ENCODE measurements around the gene BEND7.

GRCh38 chr10:13483951-13484350 is 44.9 kb downstream of the BEND7 start:
- TF ChIP-seq CTCF (IDR thresholded peaks at IDR 0.05; ENCODE audit: extremely low read depth in 1 of 2, insufficient read depth in 1 of 2, low read depth in 1 of 2, low read length in 2 of 2) (no peak), MAX (IDR thresholded peaks at IDR 0.05; ENCODE audit: insufficient read depth, insufficient read length) (no peak), POLR2A (IDR thresholded peaks at IDR 0.05; ENCODE audit: low read depth, low read length) (no peak), EZH2 (IDR thresholded peaks at IDR 0.05; ENCODE audit: borderline replicate concordance, low read depth, low read length, severe bottlenecking) (no peak), POLR2AphosphoS5 (IDR thresholded peaks at IDR 0.05; ENCODE audit: insufficient read depth, low read depth, low read length) (no peak), JUN (IDR thresholded peaks at IDR 0.05; ENCODE audit: borderline replicate concordance, insufficient read depth, insufficient read length, low read depth) (no peak), MYC (IDR thresholded peaks at IDR 0.05; ENCODE audit: low read depth, low read length) (no peak), GATA2 (IDR thresholded peaks at IDR 0.05; ENCODE audit: insufficient read depth, insufficient read length, low read depth, low read length) (no peak), FOS (IDR thresholded peaks at IDR 0.05; ENCODE audit: borderline replicate concordance, insufficient read depth, low read length) (no peak)
